PC-3 (cell line): Measurements from ENCODE around the gene IL34.

Experiments used
- EZH2 ChIP-seq: fragments of 300-600 bp; sonication (generic); IDR thresholded peaks from one replicate; pipeline ENCODE4 v1.6.1; 2017; ENCODE audit warnings: antibody characterized with exemption, mild to moderate bottlenecking, low read length; ENCODE audit not compliant: unreplicated experiment
- EZH2phosphoT487 ChIP-seq: fragments of 300-600 bp; sonication (generic); IDR thresholded peaks from 2 replicates; pipeline ENCODE4 v1.6.1; 2018; ENCODE audit warnings: mild to moderate bottlenecking, antibody characterized with exemption, low read length, borderline replicate concordance
- TF ChIP-seq, protein P1 (sequence below): fragments of 300-600 bp; sonication (generic); conservative IDR thresholded peaks from 2 replicates; pipeline ENCODE4 v1.5.1; 2017; ENCODE audit warnings: antibody characterized with exemption, low read depth, mild to moderate bottlenecking, low read length

- TF ChIP-seq EZH2, result no peak
- TF ChIP-seq, protein P1, sequence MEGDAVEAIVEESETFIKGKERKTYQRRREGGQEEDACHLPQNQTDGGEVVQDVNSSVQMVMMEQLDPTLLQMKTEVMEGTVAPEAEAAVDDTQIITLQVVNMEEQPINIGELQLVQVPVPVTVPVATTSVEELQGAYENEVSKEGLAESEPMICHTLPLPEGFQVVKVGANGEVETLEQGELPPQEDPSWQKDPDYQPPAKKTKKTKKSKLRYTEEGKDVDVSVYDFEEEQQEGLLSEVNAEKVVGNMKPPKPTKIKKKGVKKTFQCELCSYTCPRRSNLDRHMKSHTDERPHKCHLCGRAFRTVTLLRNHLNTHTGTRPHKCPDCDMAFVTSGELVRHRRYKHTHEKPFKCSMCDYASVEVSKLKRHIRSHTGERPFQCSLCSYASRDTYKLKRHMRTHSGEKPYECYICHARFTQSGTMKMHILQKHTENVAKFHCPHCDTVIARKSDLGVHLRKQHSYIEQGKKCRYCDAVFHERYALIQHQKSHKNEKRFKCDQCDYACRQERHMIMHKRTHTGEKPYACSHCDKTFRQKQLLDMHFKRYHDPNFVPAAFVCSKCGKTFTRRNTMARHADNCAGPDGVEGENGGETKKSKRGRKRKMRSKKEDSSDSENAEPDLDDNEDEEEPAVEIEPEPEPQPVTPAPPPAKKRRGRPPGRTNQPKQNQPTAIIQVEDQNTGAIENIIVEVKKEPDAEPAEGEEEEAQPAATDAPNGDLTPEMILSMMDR, result no peak
- TF ChIP-seq EZH2phosphoT487, result no peak
Measured at GRCh38 chr16:70652322-70652721, 6.0 kb downstream of the IL34 start.
